ENCODE measurements around the gene OR10A4. TPM values are rescaled to one million over a fixed set of nuclear protein-coding genes. Genes with fewer than 3 reads are reported as not detected.
"Not testable (repeated sequence)": the region's sequence is repeated elsewhere in the genome, so short reads cannot be mapped to it uniquely, and the experiment has no call there.

Gene OR10A4
- polyA plus RNA-seq, 1 donor from 2014 or later = not detected

DNA sequence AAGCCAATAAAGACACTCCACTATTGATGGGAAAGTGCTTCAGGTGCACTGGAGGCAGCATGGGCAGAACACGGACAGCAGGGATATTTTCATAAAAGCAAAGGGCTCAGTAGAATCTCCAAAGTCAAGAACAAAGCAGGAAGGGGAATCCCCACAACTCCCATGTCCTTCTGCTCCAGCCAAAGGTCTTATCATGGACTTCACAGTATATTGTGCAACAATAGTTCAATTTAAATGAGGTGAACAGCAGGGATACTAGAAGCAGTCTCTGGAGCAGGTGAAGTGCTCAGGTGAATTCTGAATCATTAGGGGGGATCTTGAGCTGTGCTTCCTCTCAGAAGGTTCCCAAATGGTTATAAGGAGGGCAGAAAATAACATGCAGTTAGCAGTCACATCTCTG, 22.5 kb downstream of the OR10A4 start:
- H4K20me1 ChIP-seq (ENCODE audit: insufficient read depth) = no peaks in the 10 kb centered on the region
- H3K9ac ChIP-seq (ENCODE audit: low read length) = no peak overlapping the region
- TF ChIP-seq, protein P1, sequence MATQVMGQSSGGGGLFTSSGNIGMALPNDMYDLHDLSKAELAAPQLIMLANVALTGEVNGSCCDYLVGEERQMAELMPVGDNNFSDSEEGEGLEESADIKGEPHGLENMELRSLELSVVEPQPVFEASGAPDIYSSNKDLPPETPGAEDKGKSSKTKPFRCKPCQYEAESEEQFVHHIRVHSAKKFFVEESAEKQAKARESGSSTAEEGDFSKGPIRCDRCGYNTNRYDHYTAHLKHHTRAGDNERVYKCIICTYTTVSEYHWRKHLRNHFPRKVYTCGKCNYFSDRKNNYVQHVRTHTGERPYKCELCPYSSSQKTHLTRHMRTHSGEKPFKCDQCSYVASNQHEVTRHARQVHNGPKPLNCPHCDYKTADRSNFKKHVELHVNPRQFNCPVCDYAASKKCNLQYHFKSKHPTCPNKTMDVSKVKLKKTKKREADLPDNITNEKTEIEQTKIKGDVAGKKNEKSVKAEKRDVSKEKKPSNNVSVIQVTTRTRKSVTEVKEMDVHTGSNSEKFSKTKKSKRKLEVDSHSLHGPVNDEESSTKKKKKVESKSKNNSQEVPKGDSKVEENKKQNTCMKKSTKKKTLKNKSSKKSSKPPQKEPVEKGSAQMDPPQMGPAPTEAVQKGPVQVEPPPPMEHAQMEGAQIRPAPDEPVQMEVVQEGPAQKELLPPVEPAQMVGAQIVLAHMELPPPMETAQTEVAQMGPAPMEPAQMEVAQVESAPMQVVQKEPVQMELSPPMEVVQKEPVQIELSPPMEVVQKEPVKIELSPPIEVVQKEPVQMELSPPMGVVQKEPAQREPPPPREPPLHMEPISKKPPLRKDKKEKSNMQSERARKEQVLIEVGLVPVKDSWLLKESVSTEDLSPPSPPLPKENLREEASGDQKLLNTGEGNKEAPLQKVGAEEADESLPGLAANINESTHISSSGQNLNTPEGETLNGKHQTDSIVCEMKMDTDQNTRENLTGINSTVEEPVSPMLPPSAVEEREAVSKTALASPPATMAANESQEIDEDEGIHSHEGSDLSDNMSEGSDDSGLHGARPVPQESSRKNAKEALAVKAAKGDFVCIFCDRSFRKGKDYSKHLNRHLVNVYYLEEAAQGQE (IDR thresholded peaks at IDR 0.05; ENCODE audit: borderline replicate concordance) = no peak
- TF ChIP-seq EP300 (conservative IDR thresholded peaks at IDR 0.05; ENCODE audit: poor library complexity, severe bottlenecking) (no peak), EZH2 (IDR thresholded peaks at IDR 0.05; ENCODE audit: borderline replicate concordance, insufficient read depth, low read length, poor library complexity, severe bottlenecking) (no peak), POLR2AphosphoS5 (IDR thresholded peaks at IDR 0.05) (no peak), TAF1 (IDR thresholded peaks at IDR 0.05; ENCODE audit: low read depth) (no peak), SMC3 (conservative IDR thresholded peaks at IDR 0.05; ENCODE audit: poor library complexity) (no peak), MXI1 (conservative IDR thresholded peaks at IDR 0.05; ENCODE audit: poor library complexity, severe bottlenecking) (no peak), RAD21 (conservative IDR thresholded peaks at IDR 0.05) (no peak)
- TF ChIP-seq, protein P2, sequence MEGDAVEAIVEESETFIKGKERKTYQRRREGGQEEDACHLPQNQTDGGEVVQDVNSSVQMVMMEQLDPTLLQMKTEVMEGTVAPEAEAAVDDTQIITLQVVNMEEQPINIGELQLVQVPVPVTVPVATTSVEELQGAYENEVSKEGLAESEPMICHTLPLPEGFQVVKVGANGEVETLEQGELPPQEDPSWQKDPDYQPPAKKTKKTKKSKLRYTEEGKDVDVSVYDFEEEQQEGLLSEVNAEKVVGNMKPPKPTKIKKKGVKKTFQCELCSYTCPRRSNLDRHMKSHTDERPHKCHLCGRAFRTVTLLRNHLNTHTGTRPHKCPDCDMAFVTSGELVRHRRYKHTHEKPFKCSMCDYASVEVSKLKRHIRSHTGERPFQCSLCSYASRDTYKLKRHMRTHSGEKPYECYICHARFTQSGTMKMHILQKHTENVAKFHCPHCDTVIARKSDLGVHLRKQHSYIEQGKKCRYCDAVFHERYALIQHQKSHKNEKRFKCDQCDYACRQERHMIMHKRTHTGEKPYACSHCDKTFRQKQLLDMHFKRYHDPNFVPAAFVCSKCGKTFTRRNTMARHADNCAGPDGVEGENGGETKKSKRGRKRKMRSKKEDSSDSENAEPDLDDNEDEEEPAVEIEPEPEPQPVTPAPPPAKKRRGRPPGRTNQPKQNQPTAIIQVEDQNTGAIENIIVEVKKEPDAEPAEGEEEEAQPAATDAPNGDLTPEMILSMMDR (IDR thresholded peaks at IDR 0.05; ENCODE audit: poor library complexity, severe bottlenecking) = no peak
- H3F3A ChIP-seq (ENCODE audit: insufficient read depth, low read length, poor library complexity, severe bottlenecking) = no peaks in the 10 kb centered on the region
- no peaks in the 10 kb centered on the region for H3K27me3 ChIP-seq (ENCODE audit: insufficient read depth, low read depth, low read length)
- no peaks in the 10 kb centered on the region for H3K79me2 ChIP-seq (replicated peaks; ENCODE audit: insufficient read depth, low read length)
- no peaks in the 10 kb centered on the region for H3K36me3 ChIP-seq (ENCODE audit: insufficient read depth, low read length)
- H3K4me3 ChIP-seq (ENCODE audit: low read length) = no peak overlapping the region
- no peaks in the 10 kb centered on the region for H3K9me3 ChIP-seq (ENCODE audit: low read length)
- no peak overlapping the region for H2AFZ ChIP-seq (ENCODE audit: low read depth, low read length)
- H3K27ac ChIP-seq (ENCODE audit: low read length) = no peak overlapping the region
- H3K9me2 ChIP-seq (ENCODE audit: insufficient read depth, low read length) = no peaks in the 10 kb centered on the region
- no peak overlapping the region for H3K4me2 ChIP-seq (ENCODE audit: low read length)

DNA sequence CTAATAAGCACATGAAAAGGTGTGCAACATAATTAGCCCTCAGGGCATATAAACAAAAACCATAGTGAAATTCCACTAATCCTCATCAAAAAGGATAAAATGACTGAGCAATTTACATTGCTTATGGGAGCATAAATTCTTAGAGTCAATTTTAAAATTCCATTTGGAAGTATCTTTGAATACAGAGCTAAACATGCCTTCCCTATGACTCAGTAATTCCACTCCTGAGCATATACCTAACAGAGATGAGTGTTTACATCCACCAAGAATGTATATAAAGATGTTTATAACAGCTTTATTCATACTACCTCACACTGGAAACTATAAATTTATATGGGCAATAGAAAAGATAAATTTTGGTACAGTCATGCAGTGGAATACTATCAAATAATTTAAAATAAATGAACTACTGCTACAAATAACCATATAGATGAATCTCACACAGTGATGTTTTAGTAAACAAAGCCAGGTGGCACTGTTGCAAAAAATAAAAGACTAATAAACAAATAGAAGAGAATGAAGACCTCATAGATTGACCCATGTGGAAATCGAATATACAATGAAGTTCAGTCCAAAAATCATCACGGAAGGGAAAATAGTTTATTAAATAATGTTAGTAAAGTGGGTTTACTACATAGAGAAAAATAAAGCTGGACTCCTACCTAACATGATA, 24.0 kb downstream of the OR10A4 start:
- Histone ChIP-seq H3F3A (ENCODE audit: insufficient read depth, low read length, poor library complexity, severe bottlenecking) (no peaks in the 10 kb centered on the region), H3K9me3 (ENCODE audit: low read length) (no peaks in the 10 kb centered on the region), H4K20me1 (ENCODE audit: insufficient read depth) (no peaks in the 10 kb centered on the region), H3K4me2 (ENCODE audit: low read length) (no peak overlapping the region), H3K79me2 (replicated peaks; ENCODE audit: insufficient read depth, low read length) (no peaks in the 10 kb centered on the region), H3K9ac (ENCODE audit: low read length) (no peak overlapping the region), H3K4me3 (ENCODE audit: low read length) (no peak overlapping the region), H3K27ac (ENCODE audit: low read length) (no peak overlapping the region), H3K36me3 (ENCODE audit: insufficient read depth, low read length) (no peaks in the 10 kb centered on the region), H3K9me2 (ENCODE audit: insufficient read depth, low read length) (no peaks in the 10 kb centered on the region), H2AFZ (ENCODE audit: low read depth, low read length) (no peak overlapping the region), H3K27me3 (ENCODE audit: insufficient read depth, low read depth, low read length) (no peaks in the 10 kb centered on the region)
- TF ChIP-seq MXI1 (conservative IDR thresholded peaks at IDR 0.05; ENCODE audit: poor library complexity, severe bottlenecking) = no peak
- TF ChIP-seq, protein P2 (IDR thresholded peaks at IDR 0.05; ENCODE audit: poor library complexity, severe bottlenecking) = no peak
- TF ChIP-seq TAF1 (IDR thresholded peaks at IDR 0.05; ENCODE audit: low read depth) = no peak
- TF ChIP-seq RAD21 (conservative IDR thresholded peaks at IDR 0.05) = no peak
- TF ChIP-seq POLR2AphosphoS5 (IDR thresholded peaks at IDR 0.05) = no peak
- no peak for TF ChIP-seq EZH2 (IDR thresholded peaks at IDR 0.05; ENCODE audit: borderline replicate concordance, insufficient read depth, low read length, poor library complexity, severe bottlenecking)
- TF ChIP-seq, protein P1 (IDR thresholded peaks at IDR 0.05; ENCODE audit: borderline replicate concordance) = no peak
- TF ChIP-seq SMC3 (conservative IDR thresholded peaks at IDR 0.05; ENCODE audit: poor library complexity) = no peak
- TF ChIP-seq EP300 (conservative IDR thresholded peaks at IDR 0.05; ENCODE audit: poor library complexity, severe bottlenecking) = no peak

DNA sequence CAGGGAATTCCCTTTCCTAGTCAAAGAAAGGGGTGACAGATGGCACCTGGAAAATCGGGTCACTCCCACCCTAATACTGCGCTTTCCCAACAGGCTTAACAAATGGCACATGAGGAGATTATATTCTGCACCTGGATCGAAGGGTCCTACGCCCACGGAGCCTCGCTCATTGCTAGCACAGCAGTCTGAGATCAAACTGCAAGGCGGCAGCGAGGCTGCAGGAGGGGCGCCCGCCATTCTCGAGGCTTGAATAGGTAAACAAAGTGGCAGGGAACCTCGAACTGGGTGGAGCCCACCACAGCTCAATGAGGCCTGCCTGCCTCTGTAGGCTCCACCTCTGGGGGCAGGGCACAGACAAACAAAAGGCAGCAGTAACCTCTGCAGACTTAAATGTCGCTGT, 28.4 kb downstream of the OR10A4 start:
- H3K4me3 ChIP-seq (ENCODE audit: low read length); H2AFZ ChIP-seq (ENCODE audit: low read depth, low read length); H3K79me2 ChIP-seq (replicated peaks; ENCODE audit: insufficient read depth, low read length); H3K9ac ChIP-seq (ENCODE audit: low read length); H3K36me3 ChIP-seq (ENCODE audit: insufficient read depth, low read length); H3K27ac ChIP-seq (ENCODE audit: low read length); H3K9me2 ChIP-seq (ENCODE audit: insufficient read depth, low read length); H3K4me2 ChIP-seq (ENCODE audit: low read length); H3F3A ChIP-seq (ENCODE audit: insufficient read depth, low read length, poor library complexity, severe bottlenecking); H3K27me3 ChIP-seq (ENCODE audit: insufficient read depth, low read depth, low read length); H4K20me1 ChIP-seq (ENCODE audit: insufficient read depth); H3K9me3 ChIP-seq (ENCODE audit: low read length): not testable (repeated sequence)

Measured in neural cell (in vitro differentiated cells).